ENCODE data around the gene GALNT10.
A peak's percentile ranks its signal among the peaks of the same experiment; 100 is the strongest.

GALNT10 gene

GRCh38 chr5:154440540-154440939, 250.0 kb downstream of the GALNT10 start:
- DNase-seq (ENCODE audit: low read depth in 2 of 2): no peak

DNA sequence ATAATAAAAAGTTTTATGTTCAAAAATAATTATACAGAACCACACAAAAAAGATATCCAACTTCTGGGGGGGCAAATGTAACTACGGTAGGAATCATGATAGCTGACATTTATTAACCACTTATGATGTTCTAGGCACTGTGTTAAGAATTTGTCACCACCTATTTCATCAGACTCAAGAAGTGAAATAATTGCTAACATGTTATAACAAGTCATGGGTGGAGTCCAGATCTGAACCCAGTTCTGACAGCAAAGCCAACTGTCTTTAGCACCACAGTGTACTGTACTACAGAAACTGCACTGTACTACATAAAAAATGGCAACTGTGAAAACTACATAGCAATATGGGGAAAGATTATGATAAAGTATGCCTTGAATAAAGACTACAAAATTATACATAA, 252.3 kb downstream of the GALNT10 start:
- no peak for DNase-seq (ENCODE audit: low read depth in 2 of 2)

GRCh38 chr5:154444556-154445421, 254.3 kb downstream of the GALNT10 start:
- DNase-seq (ENCODE audit: low read depth in 2 of 2): no peak

GRCh38 chr5:154445422-154446194, 255.1 kb downstream of the GALNT10 start, which contains the start of gene SAP30L:
SAP30L (plus strand) TSS chr5:154445997; CDS start chr5:154446605, 608 bp downstream.
- peak; percentile 86 to 89 for DNase-seq (ENCODE audit: low read depth in 2 of 2)

GRCh38 chr5:154446195-154447088, 255.9 kb downstream of the GALNT10 start:
- peak in 1 of 2 experiments; percentile 37 for DNase-seq (ENCODE audit: low read depth in 2 of 2)

GRCh38 chr5:154447089-154447725, 256.7 kb downstream of the GALNT10 start:
- DNase-seq (ENCODE audit: low read depth in 2 of 2): no peak

GRCh38 chr5:154449786-154450185, 259.3 kb downstream of the GALNT10 start:
- DNase-seq (ENCODE audit: low read depth in 2 of 2): no peak

- no peak for DNase-seq (ENCODE audit: low read depth in 2 of 2)
These were observed 261.4 kb downstream of the GALNT10 start for GRCh38 chr5:154451957-154452356.

- DNase-seq (ENCODE audit: low read depth in 2 of 2): no peak
These were observed 265.1 kb downstream of the GALNT10 start for GRCh38 chr5:154455585-154455984.

GRCh38 chr5:154456540-154456939, 266.0 kb downstream of the GALNT10 start:
- no peak for DNase-seq (ENCODE audit: low read depth in 2 of 2)

- DNase-seq (ENCODE audit: low read depth in 2 of 2): no peak
These were observed 268.5 kb downstream of the GALNT10 start for GRCh38 chr5:154459015-154459414.

- no peak for DNase-seq (ENCODE audit: low read depth in 2 of 2)
These were observed 269.6 kb downstream of the GALNT10 start for GRCh38 chr5:154460172-154460571.

GRCh38 chr5:154461531-154461930, 271.0 kb downstream of the GALNT10 start:
- no peak for DNase-seq (ENCODE audit: low read depth in 2 of 2)

DNA sequence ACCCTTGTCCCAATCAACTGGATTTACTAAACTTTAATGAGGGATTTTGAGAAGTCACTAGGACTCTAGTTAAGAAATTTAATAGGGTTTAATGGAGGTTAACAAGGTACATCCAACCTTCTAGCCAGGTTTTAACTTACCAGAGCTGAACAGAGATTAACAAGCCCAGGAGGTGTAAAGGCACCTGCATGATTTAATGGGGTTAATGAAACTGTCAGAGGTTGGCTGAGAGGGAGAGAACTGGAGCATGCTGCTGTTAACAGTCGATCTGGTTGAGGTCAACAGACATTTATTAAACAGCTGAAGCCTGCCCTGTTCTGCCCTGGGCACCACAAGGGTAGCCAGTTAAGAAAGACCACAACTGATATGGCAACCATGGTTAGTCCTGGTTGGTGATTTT, 273.9 kb downstream of the GALNT10 start:
- no peak for DNase-seq (ENCODE audit: low read depth in 2 of 2)

DNA sequence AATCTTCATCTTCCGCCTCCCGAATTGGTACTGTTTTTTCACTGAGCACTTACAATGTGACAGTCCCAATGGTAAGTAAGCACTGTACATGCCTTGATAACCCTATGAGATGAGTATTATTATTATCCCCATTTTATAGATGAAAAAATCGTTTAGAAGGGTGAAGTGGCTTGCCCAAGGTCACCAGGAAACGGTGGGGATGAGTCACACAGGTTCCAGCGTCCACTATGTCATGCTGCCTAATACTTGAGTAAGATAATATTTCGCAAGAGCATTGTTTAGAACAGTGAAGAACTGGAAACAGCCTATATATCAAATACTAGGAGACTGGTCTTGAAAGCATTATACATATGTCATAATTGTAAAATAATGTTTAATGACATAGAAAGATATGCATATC, 274.6 kb downstream of the GALNT10 start:
- DNase-seq (ENCODE audit: low read depth in 2 of 2): no peak

- no peak for DNase-seq (ENCODE audit: low read depth in 2 of 2)
These were observed 275.6 kb downstream of the GALNT10 start for GRCh38 chr5:154466147-154466546.

DNA sequence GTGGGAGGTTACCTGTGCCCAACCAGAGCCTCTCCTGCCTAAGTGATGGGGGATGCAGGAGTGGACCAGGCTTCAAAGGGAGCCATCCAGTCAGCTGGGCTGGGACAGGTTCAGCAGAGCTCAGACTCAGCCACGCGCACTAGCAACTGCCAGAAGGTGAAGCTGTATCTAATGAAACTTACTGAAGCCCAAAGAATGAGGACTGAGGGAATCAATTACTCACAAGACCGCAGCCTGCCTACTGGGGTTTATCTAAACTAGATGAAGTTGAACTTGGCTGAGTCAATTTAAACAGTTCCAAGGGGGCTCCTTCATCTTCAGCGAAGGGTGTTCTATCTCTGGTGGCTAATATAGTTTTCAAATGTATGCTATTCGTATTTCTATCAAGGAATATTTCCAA, 276.1 kb downstream of the GALNT10 start:
- DNase-seq (ENCODE audit: low read depth in 2 of 2): no peak

GRCh38 chr5:154467655-154468354, 277.3 kb downstream of the GALNT10 start:
- peak in 1 of 2 experiments; percentile 29 for DNase-seq (ENCODE audit: low read depth in 2 of 2)

- DNase-seq (ENCODE audit: low read depth in 2 of 2): no peak
These were observed 279.6 kb downstream of the GALNT10 start for GRCh38 chr5:154470137-154470536.
